CD4-positive, alpha-beta T cell treated with Interleukin-15 for 4 hours (primary cell): ENCODE measurements around the gene RUSC1.
"Not testable (repeated sequence)": the region's sequence is repeated elsewhere in the genome, so short reads cannot be mapped to it uniquely, and the experiment has no call there.

ENCODE experiments used
- DNase-seq: peaks from one replicate; pipeline ENCODE4 v3.0.0-alpha.2; 2020; ENCODE audit warnings: low spot score

RUSC1 gene, protein sequence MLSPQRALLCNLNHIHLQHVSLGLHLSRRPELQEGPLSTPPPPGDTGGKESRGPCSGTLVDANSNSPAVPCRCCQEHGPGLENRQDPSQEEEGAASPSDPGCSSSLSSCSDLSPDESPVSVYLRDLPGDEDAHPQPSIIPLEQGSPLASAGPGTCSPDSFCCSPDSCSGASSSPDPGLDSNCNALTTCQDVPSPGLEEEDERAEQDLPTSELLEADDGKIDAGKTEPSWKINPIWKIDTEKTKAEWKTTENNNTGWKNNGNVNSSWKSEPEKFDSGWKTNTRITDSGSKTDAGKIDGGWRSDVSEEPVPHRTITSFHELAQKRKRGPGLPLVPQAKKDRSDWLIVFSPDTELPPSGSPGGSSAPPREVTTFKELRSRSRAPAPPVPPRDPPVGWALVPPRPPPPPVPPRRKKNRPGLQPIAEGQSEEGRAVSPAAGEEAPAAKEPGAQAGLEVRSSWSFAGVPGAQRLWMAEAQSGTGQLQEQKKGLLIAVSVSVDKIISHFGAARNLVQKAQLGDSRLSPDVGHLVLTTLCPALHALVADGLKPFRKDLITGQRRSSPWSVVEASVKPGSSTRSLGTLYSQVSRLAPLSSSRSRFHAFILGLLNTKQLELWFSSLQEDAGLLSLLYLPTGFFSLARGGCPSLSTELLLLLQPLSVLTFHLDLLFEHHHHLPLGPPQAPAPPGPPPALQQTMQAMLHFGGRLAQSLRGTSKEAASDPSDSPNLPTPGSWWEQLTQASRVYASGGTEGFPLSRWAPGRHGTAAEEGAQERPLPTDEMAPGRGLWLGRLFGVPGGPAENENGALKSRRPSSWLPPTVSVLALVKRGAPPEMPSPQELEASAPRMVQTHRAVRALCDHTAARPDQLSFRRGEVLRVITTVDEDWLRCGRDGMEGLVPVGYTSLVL

DNA sequence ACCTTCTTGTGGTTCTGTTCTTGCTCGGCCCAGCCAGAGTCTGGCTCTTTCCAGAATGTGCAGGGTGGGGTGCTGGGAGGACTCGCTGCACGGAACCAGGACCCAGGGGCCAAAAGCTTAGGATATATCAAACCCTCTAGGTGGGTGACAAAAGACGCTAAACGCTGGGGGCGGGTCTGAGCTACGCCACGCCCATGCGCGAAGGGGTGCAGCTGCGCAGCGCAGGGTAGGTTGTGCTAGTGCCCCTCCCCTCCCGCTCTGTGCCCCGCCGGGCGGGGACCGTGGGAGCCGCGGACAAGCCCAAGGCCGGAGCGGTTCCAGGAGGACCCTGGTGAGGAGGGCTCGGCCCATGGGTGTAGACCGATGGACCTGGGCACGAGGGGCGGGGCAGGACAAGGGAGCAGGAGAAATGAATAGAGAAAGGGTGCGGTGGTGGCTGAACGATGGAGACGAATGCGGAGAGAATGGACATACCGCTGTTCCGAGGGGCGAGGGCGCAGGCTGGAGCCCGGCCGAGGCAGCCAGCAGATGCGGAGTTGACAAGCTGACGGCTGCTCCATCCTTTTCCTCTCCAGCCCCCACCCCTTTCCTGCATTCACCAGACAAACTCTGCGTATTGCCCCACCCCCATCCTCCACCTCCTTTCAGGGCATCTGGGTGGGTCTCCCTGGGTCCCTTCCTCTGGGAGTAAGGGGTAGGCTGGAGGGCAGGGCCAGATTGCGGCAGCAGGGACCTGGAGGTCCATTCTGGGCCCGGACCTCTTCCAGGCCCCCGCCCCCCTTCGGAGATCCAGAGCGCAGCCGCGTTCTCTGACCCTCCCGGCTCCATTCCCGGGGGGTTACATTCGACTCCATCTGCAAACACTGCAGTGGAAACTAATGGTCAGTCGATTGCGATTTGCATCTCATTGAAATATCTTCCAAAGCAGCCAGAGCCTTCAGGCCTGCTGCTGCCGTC lies at the start of gene RUSC1:
Gene RUSC1 (plus strand): TSS at position 234 of the 957 bp plus-strand sequence. CDS start 880 bp downstream, outside the sequence.
- peak; percentile 61 for DNase-seq

DNA sequence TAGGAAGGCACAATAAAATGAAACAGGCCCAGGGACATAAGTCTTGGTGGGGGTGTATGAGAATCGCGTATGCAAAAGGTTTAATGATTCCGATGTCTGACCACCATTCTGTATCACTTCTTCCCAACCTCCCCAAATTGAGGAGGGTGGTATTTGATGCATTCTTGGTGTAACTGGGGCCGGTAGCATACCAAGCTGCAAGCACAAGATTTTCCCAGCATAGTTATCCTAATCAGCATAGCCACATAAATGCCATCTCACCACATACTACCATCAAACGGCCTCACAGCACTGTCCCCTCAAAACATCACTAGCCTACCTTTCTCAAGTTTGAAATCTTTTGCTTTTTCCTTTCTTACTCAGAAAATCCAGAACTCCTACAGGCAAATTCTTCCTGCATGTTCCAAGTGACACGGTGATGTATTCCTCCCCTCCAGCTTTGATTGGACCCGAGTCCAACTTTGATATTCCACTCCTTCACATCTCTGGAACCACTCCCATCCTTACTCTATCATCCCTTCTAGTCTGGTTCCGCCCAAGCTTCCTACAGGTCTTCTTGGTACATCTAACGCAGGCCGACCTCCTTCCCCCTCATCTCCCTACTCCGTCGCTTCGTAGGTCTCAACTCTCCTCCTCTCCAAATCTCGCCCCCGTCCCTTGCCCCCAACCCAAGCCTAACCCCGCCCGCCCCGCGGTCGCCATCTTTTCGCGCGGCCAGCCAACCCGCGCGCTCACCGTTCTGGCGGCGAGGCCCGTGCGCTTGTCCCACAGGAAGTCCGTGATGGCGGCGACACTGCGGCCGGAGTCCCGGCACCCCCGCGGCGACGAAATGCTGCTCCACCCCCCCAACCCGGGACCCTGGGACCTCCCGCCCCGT lies 48.0 kb upstream of the RUSC1 start:
- DNase-seq = no peak

DNA sequence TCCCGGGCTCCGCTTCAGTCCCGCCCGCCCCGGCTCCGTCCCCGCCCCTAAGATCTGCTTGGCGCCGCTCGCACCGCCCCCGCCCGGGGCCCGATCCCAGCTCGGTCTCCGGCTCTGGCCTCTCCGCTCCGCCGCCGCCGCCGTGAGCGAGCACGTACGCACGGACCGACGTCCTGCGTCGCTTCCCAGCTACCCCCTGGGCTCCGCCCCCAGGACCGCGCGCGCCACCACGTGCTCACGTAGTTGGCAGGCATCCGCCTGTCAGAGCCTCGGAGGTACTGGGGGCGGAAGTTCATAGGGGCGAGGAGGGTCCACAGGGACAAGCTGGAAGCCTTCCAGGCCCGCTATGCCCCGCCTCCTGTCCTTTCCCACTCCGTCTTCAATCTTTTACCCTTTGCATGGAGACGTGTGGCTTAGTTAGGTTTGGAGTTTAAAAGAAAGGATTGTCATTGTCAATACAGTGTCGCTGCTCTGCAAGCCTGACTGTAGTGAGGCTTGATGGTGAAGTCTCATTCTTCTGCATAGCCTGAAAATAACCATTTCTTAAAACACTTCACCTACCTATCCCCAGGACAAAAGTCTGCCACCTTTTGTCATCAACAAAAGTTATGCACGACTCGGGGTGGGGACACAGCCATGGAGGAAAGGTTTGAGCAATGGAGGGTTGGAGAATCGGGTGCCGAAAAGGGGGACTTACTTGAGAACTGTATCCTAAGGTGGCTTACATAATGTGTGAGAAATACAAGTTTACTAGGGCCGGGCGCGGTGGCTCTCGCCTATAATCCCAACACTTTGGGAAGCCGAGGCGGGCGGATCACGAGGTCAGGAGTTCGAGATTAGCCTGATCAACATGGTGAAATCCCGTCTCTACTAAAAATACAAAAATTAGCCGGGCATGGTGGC lies 47.1 kb upstream of the RUSC1 start, which contains the start of gene CLK2:
Gene CLK2 (minus strand): TSS at position 162 of the 903 bp plus-strand sequence. CDS start 2,527 bp downstream, outside the sequence.
- DNase-seq = peak; percentile 92

DNA sequence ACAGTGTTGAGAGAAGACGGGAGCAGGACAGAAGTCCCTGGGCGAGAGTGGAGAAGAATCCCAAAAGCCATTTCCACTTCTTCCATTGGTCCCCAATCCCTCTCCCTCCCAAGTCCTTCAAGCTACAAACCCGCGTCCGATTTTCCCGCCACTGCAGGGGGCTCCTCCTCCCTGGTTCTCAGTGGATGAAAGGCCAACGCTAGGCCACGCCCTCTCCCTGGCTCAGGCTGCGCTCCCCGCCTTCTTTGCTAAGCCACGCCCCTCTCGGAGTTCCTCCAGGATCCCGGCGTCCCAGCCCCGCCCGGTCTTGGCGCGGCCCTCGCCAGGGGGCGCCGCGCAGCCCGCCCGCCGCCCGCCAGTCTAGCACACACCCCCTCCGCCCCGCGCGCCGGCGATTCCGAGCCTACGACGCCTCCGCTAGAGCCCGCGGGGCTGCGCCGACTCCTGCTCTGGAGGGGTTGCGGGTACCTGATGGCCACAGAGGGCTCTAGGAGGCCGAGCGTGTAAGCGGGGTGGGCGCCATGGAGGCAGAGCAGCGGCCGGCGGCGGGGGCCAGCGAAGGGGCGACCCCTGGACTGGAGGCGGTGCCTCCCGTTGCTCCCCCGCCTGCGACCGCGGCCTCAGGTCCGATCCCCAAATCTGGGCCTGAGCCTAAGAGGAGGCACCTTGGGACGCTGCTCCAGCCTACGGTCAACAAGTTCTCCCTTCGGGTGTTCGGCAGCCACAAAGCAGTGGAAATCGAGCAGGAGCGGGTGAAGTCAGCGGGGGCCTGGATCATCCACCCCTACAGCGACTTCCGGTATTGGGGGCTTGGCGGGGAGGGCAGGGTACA lies 43.4 kb upstream of the RUSC1 start, which contains the start of gene HCN3:
Gene HCN3 (plus strand): TSS at position 394 of the 832 bp plus-strand sequence. CDS start 128 bp downstream, at position 522.
- peak; percentile 95 for DNase-seq

DNA sequence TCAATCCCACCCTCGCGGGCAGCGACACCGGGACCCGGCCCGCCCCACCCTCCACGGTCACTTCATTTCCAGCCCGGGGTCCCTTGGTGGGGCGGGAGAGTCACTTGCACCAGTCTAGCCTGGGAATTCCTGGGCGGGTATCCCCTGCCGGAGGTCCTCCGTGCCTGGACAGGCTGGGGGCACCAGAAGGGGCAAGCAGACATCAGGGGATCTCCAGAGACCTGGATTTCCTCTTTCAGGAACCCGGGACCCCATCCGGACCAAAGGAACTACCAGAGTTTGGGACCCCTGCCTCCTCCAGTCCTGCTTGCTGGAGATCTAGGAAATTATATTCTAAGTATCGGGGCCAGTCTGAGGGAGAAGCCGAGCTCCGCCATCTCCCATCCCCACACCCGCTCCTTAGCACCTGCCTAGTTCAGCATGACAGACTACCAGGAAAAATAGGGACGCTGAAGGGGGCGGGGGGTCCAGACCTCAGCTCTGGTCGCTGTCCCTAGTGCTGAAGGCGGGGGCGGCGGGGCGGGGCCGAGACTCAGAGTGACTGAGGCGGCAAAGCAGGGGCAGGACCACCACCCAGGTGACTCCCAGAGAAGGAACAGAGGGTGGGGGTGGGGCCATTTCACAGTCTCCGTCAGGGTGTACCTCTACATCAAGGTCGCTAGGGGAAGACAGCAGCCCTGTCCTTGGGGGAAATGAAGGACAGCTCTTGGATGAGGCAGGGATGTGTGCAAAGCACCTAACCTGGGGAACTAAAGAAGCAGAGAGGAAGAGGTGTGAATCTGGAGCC lies 42.6 kb upstream of the RUSC1 start:
- peak; percentile 62 for DNase-seq

DNA sequence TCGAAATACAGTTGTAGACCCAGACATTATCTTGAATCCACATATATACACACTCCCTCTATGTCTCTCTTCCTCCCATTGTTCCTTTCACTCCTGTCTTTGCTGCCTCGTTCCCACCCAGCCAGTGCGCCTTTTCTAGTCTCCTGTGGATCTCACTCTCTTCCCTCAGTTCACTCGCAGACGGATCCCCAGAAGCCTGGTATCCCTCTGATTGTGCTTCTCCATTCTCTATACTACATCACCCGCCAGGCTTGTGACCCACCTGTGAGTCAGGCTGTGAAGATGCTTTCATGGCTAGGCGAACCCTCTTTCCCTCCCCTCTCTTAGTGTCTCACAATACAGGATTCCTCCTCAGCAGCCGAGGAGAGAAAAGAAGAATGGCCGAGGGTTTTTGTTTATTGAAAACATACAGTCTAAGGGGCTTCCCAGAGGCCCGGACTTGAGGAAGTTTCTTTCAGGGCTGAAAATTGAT lies 42.0 kb upstream of the RUSC1 start:
- DNase-seq = no peak

DNA sequence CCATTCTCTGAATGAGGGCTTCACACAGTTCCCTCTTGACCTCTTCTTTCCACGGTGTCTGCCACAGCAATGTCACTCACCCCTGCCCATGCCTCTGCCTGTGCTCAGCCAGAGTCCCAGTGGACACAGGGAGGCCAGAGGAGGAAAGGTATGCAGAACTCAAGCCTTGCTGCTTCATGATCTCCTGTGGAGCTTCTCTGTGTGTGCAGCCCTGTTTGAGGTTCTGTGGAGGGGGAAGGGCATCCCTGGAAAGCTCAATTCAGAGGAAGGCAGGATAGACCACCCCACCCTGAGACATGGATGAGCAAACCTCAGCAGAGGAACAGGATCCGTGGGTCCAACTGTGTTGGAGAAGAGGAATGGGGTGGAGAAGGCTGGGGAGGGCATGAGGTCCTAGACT lies 41.4 kb upstream of the RUSC1 start:
- no peak for DNase-seq

DNA sequence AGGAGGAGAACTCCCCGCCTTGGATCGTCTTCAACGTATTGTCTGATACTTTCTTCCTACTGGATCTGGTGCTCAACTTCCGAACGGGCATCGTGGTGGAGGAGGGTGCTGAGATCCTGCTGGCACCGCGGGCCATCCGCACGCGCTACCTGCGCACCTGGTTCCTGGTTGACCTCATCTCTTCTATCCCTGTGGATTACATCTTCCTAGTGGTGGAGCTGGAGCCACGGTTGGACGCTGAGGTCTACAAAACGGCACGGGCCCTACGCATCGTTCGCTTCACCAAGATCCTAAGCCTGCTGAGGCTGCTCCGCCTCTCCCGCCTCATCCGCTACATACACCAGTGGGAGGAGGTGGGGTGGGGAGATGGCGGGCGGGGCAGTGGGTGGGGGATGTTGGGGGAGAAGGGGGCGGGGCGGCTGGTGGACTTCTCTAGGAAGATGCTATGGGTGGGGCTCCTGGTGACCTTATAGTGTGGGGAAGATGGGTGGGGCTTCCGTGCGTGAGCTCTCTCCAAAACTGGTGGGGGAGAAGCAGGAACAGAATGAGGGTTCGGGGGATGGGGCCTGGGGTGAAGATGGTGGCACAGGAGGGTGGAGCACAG lies 38.1 kb upstream of the RUSC1 start:
- no peak for DNase-seq

DNA sequence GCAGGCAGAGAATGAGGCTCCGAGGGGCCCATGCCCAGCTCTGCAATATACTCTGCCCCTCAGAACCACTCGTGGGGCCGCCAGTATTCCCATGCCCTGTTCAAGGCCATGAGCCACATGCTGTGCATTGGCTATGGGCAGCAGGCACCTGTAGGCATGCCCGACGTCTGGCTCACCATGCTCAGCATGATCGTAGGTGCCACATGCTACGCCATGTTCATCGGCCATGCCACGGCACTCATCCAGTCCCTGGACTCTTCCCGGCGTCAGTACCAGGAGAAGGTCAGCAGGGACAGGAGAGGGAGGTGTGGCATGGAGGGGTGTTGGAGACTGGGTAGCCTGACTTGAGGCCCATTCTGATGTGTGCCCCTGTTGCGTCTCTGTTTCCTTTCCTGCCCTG lies 36.2 kb upstream of the RUSC1 start:
- no peak for DNase-seq

DNA sequence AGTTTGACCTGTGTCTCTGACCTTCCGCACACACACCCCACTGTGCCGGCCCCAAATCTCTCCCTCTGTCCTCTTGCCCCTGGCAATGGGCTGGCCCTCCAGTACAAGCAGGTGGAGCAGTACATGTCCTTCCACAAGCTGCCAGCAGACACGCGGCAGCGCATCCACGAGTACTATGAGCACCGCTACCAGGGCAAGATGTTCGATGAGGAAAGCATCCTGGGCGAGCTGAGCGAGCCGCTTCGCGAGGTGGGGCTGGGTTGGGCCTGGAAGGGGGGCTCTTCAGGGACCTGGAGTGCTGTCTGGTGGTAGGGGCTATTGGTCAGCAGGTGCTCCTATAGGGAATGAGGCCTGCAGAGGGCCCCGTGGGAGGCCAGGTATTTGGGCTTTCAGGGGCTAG lies 35.6 kb upstream of the RUSC1 start:
- no peak for DNase-seq

DNA sequence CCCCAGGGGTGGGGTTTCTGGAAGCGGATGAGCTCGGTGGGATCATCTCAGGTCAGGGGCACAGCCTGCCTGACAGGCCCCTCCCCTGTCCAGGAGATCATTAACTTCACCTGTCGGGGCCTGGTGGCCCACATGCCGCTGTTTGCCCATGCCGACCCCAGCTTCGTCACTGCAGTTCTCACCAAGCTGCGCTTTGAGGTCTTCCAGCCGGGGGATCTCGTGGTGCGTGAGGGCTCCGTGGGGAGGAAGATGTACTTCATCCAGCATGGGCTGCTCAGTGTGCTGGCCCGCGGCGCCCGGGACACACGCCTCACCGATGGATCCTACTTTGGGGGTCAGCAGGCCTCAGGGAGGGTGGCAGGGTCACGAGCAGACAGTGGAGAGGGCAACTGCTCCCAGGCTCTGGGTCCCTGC lies 35.1 kb upstream of the RUSC1 start:
- no peak for DNase-seq

DNA sequence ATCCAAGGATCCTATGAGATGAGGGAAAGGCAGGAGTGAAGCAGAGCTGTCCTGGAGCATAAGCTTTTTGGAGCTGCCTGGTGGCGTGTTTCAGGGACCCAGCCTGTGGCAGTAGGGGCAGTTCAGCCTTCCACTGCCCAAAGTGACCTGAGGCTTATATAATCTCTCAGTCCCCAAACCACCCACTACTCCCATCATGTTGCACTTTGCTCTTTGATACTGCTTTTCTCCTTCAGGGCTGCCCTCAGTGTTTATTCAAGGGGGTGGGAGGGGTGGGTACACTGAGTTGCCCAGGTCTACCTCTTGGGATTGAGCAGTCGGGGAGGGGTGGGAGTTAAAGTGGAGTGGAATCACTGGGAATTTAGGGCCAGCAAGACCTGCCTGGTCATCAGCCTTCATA lies 34.1 kb upstream of the RUSC1 start:
- no peak for DNase-seq

DNA sequence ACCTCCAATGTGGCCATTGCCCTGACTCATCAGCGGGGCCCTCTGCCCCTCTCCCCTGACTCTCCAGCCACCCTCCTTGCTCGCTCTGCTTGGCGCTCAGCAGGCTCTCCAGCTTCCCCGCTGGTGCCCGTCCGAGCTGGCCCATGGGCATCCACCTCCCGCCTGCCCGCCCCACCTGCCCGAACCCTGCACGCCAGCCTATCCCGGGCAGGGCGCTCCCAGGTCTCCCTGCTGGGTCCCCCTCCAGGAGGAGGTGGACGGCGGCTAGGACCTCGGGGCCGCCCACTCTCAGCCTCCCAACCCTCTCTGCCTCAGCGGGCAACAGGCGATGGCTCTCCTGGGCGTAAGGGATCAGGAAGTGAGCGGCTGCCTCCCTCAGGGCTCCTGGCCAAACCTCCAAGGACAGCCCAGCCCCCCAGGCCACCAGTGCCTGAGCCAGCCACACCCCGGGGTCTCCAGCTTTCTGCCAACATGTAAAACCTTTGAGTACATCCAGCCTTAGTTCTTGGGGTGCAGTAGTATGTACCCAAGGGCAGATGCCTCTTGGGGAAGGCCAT lies 32.6 kb upstream of the RUSC1 start:
- no peak for DNase-seq

DNA sequence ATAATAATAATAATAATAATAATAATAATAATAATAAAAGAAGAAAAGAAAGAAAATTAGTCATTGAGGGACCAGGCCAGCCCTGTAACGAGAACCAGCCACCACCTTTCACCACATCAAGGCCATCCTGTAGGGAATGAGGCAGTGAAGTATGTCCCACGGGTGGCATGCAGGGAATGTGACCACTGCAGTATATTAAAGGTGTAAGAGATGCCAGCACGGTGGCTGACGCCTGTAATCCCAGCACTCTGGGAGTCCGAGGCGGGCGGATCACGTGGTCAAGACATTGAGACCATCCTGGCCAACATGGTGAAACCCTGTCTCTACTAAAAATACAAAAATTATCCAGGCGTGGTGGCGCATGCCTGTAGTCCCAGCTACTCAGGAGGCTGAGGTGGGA lies 29.7 kb upstream of the RUSC1 start:
- not testable (repeated sequence) for DNase-seq

DNA sequence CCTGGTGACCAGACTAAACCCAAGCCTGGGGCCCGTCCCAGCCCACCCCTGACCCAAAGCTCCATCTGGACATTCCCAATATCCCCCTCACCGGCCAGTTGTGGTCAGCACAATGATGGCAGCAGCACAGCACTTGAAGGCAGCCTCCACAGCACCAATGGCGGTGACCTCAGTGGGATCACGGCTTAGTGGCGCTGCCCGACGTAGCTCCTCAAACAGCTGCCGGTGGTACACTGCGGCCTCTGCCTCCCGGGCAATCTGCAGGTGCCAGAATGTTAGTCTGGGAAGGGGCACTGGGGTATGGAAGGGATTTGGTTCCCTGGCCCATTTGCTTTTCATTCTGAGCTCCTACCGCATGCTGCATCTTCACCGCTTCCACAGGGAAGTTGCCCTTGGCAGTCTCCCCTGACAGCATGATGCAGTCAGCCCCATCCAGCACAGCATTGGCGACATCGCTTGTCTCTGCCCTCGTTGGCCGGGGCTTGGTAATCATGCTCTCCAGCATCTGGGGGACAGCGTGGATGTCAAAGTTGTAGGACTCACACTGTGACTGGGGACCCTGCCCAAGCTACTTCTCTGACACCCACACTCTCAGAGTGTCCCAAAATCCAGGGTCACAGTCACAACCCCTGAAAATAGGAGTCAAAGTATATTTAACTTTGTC lies 27.5 kb upstream of the RUSC1 start:
- DNase-seq = no peak

DNA sequence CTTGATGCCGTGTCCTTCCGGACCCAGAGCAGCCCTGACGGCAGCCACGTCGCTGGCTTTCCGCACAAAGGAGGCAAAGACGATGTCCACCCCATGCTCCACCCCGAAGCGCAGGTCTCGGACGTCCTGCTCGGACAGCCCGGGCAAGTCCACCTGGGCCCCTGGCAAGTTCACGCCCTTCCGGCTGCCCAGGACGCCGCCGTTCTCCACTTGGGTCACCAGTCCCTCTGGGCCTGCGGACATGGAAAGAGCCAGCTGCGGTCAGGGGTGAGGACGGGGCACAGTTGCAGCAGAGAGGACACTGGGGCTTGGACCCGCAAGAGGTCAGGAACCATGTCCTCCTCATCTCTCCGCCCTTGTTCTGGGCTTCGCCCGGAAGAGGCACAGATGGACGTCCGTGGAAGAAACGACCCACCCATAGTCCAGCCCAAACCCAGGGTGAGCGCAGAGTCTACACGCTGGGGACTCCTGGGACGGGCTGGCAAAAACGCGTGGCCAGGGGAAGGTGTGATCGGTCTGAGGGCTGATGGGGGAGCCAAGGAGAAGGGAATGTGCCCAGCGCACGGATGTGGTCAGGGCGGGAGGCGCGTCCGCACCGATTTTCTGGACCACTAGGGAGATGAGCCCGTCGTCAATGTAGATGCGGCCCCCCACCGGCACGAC lies 26.0 kb upstream of the RUSC1 start:
- no peak for DNase-seq
